GM19240 (cell line): Measurements from ENCODE around the gene PSMD2.
A peak's percentile ranks its signal among the peaks of the same experiment; 100 is the strongest.

Source experiments
- DNase-seq: peaks from one replicate; pipeline ENCODE4 v3.0.0; 2011; ENCODE audit warnings: low spot score; ENCODE audit not compliant: insufficient read length

PSMD2 gene

DNA sequence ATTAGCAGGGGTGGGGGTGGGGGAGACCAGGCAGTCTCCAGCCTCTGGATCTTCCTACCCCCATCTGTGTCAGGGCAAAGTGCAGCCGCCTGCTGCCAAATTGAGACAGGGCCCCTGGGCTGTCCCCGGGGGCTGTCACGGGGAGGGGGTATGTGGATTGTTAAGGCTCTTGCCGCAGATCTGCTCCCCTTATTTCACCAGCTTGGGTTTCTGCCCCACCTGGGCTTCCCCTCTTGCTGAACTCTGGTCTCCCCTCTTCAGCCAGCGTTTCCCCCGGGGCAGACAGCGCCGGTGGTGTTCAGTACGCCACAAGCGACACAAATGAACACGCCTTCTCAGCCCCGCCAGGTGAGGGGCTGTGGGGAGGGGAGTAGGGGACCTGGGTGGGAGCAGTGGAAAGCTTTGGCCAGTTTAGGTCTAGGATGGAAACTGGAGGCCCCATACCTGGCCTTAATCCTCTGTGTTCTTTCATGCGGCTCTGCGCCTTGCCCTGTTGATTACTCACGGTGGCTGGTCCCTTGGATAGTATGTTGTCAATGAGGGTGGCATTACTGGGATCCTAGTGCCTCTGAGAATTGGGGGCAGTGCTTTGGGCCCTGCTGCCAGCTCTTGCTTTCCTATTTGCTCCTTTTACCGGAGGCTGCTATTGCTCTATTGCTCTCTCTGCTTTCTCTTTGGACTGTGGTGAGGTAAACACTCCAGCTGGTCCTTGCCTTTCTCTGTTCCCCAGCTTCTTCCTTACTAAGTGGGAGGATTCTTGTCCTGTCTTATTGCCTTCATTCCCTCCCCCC, 17.0 kb downstream of the PSMD2 start:
- DNase-seq: no peak

DNA sequence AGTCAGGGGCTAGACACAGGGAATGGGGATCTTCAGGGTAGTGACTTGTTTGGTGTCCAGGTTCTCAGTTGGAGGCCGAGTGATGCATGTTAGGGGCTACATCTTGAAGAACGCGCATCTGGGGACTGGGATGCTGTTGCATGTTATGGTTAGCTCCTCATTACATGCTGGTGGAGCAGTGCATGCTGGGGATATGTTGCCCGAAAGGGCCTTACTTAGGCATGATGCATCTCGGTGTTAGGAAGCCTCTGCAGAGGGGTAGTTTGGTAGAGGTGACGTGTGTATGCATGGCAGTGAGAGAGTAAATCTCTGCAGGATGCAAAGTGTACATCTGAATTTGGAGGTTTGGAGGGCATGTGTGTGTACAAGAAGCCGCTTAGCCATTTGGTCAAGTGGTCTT, 17.8 kb downstream of the PSMD2 start:
- DNase-seq: no peak

DNA sequence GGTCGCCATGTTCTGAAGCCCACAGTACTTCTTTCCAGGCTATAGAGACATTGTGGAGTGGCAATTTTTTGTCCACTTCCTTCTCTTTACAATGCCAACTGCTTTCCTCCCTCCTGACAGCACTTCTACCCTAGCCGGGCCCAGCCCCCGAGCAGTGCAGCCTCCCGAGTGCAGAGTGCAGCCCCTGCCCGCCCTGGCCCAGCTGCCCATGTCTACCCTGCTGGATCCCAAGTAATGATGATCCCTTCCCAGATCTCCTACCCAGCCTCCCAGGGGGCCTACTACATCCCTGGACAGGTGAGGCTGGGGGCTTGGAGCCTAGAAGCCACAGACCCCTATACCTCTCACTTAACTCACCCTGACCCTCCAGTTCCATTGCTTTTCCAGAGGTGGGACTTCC, 18.2 kb downstream of the PSMD2 start:
- no peak for DNase-seq

DNA sequence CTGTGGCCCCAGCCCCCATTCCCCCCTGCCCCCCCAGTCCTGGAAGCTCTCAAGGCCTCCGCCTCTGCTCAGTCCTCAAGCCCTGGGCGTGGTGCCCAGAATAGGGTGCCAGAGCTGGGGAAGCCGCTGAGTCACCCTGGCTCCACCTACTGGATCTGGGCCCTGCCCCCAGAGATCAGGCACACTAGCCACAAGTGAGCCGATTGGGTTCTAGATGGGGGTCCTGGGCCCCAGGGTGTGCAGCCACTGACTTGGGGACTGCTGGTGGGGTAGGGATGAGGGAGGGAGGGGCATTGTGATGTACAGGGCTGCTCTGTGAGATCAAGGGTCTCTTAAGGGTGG, 21.0 kb downstream of the PSMD2 start:
- DNase-seq: no peak

DNA sequence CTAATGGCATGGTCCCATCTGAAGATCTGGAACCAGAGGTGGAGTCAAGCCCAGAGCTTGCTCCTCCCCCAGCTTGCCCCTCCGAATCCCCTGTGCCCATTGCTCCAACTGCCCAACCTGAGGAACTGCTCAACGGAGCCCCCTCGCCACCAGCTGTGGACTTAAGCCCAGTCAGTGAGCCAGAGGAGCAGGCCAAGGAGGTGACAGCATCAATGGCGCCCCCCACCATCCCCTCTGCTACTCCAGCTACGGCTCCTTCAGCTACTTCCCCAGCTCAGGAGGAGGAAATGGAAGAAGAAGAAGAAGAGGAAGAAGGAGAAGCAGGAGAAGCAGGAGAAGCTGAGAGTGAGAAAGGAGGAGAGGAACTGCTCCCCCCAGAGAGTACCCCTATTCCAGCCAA, 22.6 kb downstream of the PSMD2 start:
- no peak for DNase-seq

DNA sequence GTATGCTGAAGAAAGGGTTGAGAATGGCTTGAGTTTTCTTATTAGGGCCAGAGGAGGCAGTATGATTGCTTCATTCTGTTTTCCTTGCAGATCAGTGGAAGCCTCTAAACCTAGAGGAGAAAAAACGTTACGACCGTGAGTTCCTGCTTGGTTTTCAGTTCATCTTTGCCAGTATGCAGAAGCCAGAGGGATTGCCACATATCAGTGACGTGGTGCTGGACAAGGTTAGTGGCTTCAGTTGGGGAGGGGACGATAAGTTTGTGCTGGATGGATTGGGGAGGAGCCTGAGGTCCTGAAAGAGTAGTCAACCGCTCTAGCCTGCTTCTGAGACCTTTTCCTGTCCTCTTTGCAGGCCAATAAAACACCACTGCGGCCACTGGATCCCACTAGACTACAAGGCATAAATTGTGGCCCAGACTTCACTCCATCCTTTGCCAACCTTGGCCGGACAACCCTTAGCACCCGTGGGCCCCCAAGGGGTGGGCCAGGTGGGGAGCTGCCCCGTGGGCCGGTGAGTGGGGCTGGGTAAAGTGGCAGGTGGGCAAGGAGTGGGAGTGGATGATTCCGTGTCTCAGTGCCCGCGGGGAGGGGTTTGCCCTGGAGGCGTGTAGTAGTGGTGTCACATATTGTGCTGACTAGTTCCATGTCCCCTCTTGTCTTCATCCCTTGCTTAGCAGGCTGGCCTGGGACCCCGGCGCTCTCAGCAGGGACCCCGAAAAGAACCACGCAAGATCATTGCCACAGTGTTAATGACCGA, 23.9 kb downstream of the PSMD2 start:
- no peak for DNase-seq

DNA sequence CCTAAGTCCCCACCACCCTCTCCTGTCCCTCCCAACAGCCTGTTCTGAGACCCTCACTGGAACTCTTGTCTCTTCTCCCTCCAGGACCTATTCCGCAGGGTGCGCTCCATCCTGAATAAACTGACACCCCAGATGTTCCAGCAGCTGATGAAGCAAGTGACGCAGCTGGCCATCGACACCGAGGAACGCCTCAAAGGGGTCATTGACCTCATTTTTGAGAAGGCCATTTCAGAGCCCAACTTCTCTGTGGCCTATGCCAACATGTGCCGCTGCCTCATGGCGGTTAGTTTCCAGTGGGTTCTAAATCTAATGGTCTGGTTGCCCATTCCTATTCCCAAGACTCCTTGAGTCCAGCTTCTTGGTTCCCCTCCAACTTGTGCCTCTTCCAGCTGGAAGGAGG, 24.7 kb downstream of the PSMD2 start:
- no peak for DNase-seq

DNA sequence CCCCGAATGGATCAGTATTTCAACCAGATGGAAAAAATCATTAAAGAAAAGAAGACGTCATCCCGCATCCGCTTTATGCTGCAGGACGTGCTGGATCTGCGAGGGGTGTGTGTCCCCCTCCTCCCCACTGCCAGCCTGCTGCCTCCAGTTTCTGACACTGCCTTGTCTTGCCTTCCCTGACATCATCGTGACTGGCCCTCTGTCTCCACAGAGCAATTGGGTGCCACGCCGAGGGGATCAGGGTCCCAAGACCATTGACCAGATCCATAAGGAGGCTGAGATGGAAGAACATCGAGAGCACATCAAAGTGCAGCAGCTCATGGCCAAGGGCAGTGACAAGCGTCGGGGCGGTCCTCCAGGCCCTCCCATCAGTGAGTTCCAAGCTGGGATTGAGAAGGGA, 26.2 kb downstream of the PSMD2 start:
- no peak for DNase-seq

DNA sequence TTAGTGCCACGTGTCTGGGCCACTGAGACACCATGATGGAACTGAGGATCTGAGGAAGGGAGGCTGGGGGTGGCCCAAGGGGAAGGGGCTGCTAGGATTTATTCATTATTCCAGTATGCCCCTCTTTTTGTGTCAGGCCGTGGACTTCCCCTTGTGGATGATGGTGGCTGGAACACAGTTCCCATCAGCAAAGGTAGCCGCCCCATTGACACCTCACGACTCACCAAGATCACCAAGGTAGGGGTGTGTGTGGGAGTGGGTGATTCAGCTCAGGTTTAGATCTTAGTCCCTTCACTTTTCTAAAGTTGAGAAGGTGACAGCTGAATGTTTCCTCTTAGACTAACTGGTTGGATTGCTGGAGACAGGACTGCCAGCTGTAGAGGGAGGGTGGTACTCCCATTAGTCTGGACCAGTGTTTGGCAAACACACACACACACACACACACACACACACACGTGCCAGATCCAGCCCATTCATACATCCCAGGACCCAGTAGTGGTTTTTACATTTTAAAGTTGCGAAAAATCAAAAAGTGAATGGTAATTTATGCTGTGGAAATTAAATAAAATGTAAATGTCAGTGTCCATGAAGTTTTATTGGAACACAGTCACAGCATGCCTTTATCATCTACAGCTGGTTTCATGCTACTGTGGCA, 26.8 kb downstream of the PSMD2 start:
- no peak for DNase-seq

DNA sequence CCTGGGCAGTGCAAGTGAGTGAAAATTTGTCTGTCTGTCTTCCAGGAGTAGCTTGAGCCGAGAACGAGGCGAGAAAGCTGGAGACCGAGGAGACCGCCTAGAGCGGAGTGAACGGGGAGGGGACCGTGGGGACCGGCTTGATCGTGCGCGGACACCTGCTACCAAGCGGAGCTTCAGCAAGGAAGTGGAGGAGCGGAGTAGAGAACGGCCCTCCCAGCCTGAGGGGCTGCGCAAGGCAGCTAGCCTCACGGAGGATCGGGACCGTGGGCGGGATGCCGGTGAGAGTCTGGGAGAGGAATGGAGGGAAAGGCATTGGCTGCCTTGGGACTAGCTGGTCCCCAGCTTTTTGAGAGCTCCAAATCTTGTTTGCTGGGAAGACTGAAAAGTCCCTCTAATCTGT, 28.1 kb downstream of the PSMD2 start:
- no peak for DNase-seq

DNA sequence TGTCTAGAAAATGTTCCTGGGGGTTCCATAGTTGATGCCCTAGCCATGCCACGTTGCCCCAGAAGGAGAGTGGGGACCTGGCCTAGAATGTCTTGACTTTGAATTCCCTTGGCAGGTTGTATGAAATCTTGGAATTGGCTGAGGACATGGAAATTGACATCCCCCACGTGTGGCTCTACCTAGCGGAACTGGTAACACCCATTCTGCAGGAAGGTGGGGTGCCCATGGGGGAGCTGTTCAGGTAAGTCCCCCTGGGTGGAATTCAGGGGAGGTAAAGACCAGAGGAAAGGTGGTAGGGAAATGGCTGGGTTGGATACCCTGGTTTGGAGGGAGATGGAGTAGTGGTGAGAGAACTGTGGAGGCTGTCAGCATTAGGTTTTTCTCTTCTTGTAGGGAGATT, 29.5 kb downstream of the PSMD2 start:
- DNase-seq: no peak

DNA sequence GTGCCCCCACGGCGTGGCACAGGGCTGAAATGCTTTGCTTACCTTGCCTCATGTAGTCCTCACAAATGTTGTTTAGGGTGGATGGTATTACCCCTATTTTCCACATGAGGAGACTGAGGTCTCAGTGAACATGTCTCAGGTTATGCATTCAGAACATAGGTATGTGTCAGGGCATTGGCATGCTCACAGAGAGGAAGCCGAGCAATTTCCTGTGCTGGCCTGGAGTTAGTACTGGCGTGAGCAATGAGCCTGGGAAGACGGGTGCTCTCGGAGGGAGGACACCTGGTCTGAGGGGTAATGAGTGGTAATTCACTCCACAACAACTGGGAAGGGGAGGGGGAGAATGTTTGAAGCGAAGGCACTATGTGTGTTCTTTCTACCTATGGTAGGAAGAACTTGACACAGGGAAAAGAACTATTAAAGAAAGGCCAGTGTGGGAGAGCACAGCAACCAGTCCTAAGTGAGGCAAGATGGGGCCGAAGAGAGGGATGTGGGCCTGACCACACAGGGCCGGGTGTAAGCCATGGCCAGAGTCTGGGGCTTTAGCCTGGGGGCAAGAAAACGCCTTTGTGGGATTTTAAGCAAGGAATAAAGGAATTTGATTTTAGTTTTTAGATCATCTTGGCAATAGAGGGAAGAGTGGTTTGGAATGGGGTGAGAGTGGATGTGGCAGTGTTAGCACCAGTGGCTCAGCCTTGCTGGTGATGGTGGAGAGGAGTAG, 33.5 kb downstream of the PSMD2 start:
- DNase-seq: no peak

DNA sequence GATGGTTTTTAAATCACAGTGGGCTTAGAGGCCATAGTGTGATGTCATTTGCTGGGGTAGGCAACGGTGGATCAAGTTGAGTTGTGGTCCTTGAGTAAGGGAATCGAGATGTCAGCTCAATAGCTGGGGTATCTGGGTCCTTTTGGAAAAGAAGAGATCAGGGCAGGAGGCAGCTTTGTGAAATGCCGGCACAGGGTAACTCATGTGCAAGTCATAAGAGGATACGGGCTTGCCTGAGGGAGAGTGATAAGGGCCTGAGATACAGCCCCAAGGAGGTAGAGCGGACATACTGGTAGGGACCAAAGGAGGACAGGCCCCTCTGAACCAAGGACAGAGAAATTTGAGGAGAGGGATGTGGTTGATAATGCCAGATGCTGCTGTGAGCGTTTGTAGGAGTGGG, 34.1 kb downstream of the PSMD2 start:
- DNase-seq: no peak

DNA sequence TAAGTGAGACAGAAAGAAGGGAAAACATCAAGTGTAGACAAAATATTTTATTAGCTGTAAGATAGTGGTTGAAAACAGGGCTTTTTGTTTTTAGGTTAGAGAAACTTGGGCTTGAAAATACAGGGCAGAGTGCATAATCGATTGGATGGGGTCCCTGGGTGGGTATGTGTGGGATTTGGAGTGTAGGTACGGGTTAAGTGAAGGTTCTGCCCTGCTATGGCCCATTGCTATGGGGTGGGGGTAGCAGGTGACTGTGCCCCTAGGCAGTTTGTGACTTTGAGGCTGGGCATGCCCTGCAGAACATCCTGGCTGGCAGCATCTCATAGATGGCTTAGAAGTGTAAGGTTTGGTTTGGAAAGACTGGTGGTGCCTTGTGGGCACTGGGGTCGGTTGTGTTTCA, 34.7 kb downstream of the PSMD2 start:
- DNase-seq: no peak

DNA sequence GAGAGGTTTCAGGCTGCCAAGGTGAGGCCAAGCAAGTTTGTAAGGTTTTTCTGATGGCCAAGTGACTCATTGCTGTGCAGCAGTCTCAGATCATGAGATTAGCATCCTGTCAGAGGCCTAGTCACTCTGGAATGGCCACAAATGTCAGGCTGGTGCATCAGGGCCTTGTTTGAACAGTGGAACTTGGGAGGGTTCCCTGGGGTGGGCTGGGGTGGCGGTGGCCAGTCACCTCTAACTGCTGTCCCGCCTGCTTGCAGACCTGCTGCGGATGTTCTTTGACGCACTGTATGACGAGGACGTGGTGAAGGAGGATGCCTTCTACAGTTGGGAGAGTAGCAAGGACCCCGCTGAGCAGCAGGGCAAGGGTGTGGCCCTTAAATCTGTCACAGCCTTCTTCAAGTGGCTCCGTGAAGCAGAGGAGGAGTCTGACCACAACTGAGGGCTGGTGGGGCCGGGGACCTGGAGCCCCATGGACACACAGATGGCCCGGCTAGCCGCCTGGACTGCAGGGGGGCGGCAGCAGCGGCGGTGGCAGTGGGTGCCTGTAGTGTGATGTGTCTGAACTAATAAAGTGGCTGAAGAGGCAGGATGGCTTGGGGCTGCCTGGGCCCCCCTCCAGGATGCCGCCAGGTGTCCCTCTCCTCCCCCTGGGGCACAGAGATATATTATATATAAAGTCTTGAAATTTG, 35.6 kb downstream of the PSMD2 start:
- DNase-seq: no peak

DNA sequence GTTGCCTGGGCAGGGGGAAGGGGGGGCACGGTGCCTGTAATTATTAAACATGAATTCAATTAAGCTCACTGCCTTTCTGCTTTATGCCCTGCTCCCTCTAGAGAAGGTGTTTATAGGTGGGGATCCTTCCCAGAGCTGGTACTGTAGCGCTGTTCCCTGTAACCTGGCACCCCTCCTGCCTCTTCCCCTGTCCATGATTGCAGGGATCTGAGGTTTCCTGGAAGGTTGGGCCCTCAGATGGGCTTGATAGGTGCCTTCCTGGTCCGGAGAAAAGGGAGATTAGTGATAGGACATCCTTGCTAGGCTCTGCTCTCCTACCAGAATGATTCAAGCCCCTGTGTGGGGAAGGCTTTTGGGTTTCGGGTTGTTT, 36.2 kb downstream of the PSMD2 start:
- no peak for DNase-seq

DNA sequence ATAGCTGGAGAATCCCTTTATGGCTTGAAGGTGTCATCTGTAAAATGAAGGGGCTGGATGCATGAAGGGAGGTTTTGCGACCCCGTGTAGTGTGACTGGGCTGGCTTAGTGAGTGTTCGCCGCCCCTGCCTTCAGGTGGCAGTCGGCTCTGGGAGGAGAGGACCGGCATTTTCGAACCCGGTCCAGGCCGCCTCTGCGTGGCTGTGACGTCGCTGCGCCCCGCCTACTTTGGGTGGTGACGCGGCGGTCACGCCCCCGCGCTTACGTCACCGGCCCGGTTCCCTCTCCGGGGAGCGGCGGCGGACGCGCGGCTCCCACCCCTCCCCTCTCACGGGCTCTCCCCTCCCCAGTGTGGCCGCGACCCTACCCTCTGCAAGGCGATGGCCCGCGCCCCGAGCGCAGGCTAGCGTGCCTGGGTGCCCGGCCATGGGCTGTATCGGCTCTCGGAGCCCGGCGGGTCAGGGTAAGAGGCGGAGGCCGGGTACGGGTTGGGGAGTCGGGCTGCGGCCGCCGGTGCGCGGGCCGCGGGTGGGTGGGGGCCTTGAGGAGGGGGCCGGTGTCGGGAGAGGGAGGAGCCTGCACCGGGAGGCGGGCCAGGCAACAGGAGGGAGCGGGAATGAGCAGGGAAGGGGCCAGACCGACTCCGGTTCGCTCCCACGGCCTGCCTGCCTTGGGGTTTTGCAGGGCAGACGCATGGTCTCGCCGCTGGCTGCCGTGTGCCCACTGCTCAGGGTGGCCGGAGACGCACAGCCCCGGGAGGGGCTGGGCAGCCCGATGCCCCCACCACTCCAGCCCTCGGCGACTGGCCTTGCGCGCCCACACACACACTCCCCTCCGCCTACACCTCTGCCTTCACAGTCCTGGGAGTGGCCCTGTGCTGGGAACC, 36.9 kb downstream of the PSMD2 start:
- DNase-seq: peak; percentile 73

DNA sequence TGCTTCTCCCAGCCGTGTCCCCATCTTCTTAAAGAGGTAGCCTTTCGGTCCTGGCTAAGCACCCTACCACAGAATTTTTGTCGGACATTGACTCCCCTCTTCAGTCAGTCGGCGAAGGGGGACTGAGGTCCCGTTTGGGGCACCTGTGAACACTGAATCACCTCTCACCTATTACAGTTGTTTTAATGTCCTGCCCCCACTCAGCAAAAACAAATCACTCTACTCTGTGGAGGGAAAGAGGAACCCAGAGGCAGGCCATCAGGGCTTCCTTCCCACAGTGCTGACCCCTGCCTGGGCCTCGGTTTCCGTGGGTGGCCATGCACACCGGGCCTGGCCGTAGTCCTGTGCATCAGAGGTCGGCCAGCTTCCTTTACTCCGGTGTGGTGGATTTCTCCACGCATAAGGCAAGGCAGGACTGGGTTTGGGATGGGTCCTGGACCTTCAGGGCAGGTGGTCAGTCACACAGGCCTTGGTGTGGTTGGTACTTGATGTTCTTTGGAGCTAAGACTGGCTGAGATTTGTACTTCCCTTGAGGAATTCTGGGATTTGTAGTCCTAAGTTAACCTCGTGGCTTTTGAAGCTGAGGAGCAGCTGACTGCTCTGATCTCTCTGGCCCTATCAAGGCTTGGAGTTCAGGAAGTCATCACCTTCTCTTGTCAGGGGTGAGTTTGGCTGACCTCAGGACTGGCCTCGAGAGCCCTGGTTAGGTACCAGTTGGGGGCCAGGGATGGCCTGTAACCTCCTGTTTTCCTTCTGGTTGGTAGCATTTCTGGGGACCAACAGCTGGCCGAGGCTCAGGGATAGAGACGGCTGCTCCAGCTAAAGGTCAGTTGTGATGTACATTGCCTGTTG, 37.7 kb downstream of the PSMD2 start:
- DNase-seq: no peak

DNA sequence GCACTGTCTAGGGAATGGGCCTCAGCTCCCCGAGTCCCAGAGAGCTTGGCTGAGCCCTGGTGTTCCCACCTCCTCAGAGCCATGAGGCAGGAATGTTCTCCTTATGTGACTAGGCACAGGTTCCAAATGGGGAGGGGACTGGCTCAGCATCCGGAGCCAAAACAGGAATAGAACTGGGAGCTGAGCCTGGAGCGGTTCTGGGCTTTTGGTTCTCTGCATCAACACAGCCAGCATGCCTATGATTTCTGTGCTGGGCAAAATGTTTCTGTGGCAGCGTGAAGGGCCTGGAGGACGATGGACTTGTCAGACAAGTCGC, 38.3 kb downstream of the PSMD2 start, which contains the start of gene FAM131A:
TSS of gene FAM131A (plus strand) at position 202 of the 316 bp plus-strand sequence. CDS start at position 233, 31 bp downstream.
- DNase-seq: no peak

DNA sequence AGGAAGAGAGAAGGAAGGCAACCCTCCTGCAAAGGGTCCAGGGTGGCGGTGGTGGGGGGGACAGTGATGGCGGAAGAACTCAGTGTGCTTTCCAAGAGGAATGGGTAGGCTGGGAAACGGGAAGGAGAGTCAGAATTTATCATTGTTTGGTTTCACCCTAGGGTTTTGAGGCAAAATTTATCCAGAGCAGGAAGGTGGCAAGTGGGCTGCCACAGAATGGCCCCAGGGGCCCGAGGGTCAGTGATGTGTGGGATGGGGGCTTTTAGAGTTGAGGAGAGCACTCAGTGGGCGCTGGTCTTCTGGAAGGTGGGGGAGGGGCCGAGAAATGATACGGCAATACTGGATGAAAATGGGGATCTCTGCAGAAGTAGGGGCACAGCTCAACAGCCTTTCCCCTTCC, 38.9 kb downstream of the PSMD2 start:
- DNase-seq: no peak
